HG02610 (cell line): ENCODE data around the gene WDR62.
A peak's percentile ranks its signal among the peaks of the same experiment; 100 is the strongest.
"Not testable (repeated sequence)": the region's sequence is repeated elsewhere in the genome, so short reads cannot be mapped to it uniquely, and the experiment has no call there.

ENCODE experiments used
- ATAC-seq: cut with Tn5 transposase; IDR thresholded peaks from one replicate; pipeline ENCODE4 v1.9.1; 2021; ENCODE audit warnings: mild to moderate bottlenecking, moderate library complexity; ENCODE audit not compliant: unreplicated experiment

Gene WDR62

GRCh38 chr19:36032251-36033104, 22.2 kb upstream of the WDR62 start, which contains the start of gene CLIP3:
Gene CLIP3 (minus strand): TSS chr19:36032873. CDS start chr19:36032357, 516 bp downstream.
- ATAC-seq: no peak

- no peak for ATAC-seq
Observed at GRCh38 chr19:36040495-36040894, 14.2 kb upstream of the WDR62 start.

GRCh38 chr19:36041092-36041491, 13.6 kb upstream of the WDR62 start:
- not testable (repeated sequence) for ATAC-seq

- no peak for ATAC-seq
Observed at GRCh38 chr19:36041831-36042230, 12.9 kb upstream of the WDR62 start.

- ATAC-seq: no peak
Observed at GRCh38 chr19:36043952-36044351, 10.7 kb upstream of the WDR62 start.

- ATAC-seq: no peak
Observed at GRCh38 chr19:36046443-36047050, 8.2 kb upstream of the WDR62 start.

GRCh38 chr19:36047835-36048234, 6.9 kb upstream of the WDR62 start:
- ATAC-seq: no peak

- ATAC-seq: no peak
Observed at GRCh38 chr19:36049080-36049698, 5.5 kb upstream of the WDR62 start.

- ATAC-seq: no peak
Observed at GRCh38 chr19:36051236-36051635, 3.5 kb upstream of the WDR62 start.

- no peak for ATAC-seq
Observed at GRCh38 chr19:36051637-36052036, 3.1 kb upstream of the WDR62 start.

- ATAC-seq: peak; percentile 85
Observed at GRCh38 chr19:36054119-36054732, 471 bp upstream of the WDR62 start, which contains the start of gene THAP8. Gene THAP8 (minus strand): TSS chr19:36054285. CDS start chr19:36054217, 68 bp downstream.

GRCh38 chr19:36058481-36059179, 3.9 kb downstream of the WDR62 start:
- ATAC-seq: no peak

- ATAC-seq: no peak
Observed at GRCh38 chr19:36059180-36059910, 4.6 kb downstream of the WDR62 start.

GRCh38 chr19:36060430-36060829, 5.7 kb downstream of the WDR62 start:
- ATAC-seq: no peak

- ATAC-seq: no peak
Observed at GRCh38 chr19:36061367-36061766, 6.7 kb downstream of the WDR62 start.

GRCh38 chr19:36064826-36065225, 10.1 kb downstream of the WDR62 start:
- ATAC-seq: no peak

GRCh38 chr19:36067681-36068080, 13.0 kb downstream of the WDR62 start:
- no peak for ATAC-seq

GRCh38 chr19:36068810-36069499, 14.3 kb downstream of the WDR62 start:
- not testable (repeated sequence) for ATAC-seq

GRCh38 chr19:36072081-36072480, 17.4 kb downstream of the WDR62 start:
- ATAC-seq: no peak
